Fibroblast of lung (primary cell): ENCODE results near the gene CLMP.

Source experiments
- EZH2 ChIP-seq: IDR thresholded peaks from 2 replicates; pipeline ENCODE4 v1.5.1; 2012; ENCODE audit warnings: low read length, control low read depth, mild to moderate bottlenecking; ENCODE audit errors: missing control alignments
- TF ChIP-seq, protein P1 (sequence below), 2 donors: IDR thresholded peaks in 1 of 2; conservative IDR thresholded peaks in 1 of 2; 1 replicate in 1 of 2; 2 replicates in 1 of 2; pipeline ENCODE4 v1.5.1; 2011 to 2012; ENCODE audit warnings: low read length in 2 of 2, control low read depth in 1 of 2, inconsistent platforms in 1 of 2, low read depth in 1 of 2, mild to moderate bottlenecking in 1 of 2

- no peak for TF ChIP-seq EZH2
- TF ChIP-seq, protein P1, sequence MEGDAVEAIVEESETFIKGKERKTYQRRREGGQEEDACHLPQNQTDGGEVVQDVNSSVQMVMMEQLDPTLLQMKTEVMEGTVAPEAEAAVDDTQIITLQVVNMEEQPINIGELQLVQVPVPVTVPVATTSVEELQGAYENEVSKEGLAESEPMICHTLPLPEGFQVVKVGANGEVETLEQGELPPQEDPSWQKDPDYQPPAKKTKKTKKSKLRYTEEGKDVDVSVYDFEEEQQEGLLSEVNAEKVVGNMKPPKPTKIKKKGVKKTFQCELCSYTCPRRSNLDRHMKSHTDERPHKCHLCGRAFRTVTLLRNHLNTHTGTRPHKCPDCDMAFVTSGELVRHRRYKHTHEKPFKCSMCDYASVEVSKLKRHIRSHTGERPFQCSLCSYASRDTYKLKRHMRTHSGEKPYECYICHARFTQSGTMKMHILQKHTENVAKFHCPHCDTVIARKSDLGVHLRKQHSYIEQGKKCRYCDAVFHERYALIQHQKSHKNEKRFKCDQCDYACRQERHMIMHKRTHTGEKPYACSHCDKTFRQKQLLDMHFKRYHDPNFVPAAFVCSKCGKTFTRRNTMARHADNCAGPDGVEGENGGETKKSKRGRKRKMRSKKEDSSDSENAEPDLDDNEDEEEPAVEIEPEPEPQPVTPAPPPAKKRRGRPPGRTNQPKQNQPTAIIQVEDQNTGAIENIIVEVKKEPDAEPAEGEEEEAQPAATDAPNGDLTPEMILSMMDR (conservative IDR thresholded peaks at IDR 0.05 in 1 of 2, IDR thresholded peaks at IDR 0.05 in 1 of 2; ENCODE audit: low read depth in 1 of 2, low read length in 2 of 2): no peak
These were observed 486 bp downstream of the CLMP start for GRCh38 chr11:123194337-123195187.
